Measurements from ENCODE around the gene MIB2. TPM values are rescaled to one million over a fixed set of nuclear protein-coding genes. Genes with fewer than 3 reads are reported as not detected.

Gene MIB2
- total RNA-seq, 1 experiment from 2014 or later, result 38.7 TPM

- H3K27ac ChIP-seq (ENCODE audit: low read depth, low read length, poor library complexity, severe bottlenecking), result no peak overlapping the region
- no peak overlapping the region for H3K4me3 ChIP-seq (ENCODE audit: low read depth, low read length, poor library complexity, severe bottlenecking)
- intact Hi-C loops (cut with micrococcal nuclease; ENCODE audit: unreplicated experiment), result no loop called here
- no peak for DNase-seq (ENCODE audit: low spot score)
- H3K9me3 ChIP-seq (ENCODE audit: low read depth, low read length, poor library complexity, severe bottlenecking), result no peaks in the 10 kb centered on the region
- BruUV-seq (replicated peaks), result no TSS peak
- ChIA-PET POLR2A (ENCODE audit: low non-redundant PET) (no interaction called here), CTCF (no interaction called here)
- no peak for TF ChIP-seq EZH2 (IDR thresholded peaks at IDR 0.05; ENCODE audit: borderline replicate concordance, low read depth, low read length, poor library complexity, severe bottlenecking)
- no peak for TF ChIP-seq CTCF (conservative IDR thresholded peaks at IDR 0.05; ENCODE audit: low read depth, low read length)
- peaks cover 7% of the 10 kb centered on the region for H3K4me1 ChIP-seq (ENCODE audit: insufficient read depth, low read length, poor library complexity, severe bottlenecking)
- no peaks in the 10 kb centered on the region for H3K36me3 ChIP-seq (ENCODE audit: insufficient read depth, low read length, poor library complexity, severe bottlenecking)
- H3K27me3 ChIP-seq (replicated peaks; ENCODE audit: insufficient read depth, low read depth, low read length, poor library complexity), result no peaks in the 10 kb centered on the region
Measured at GRCh38 chr1:1610796-1611195, 4.5 kb upstream of the MIB2 start.

GRCh38 chr1:1612104-1612400 lies 3.2 kb upstream of the MIB2 start:
- intact Hi-C loops (cut with micrococcal nuclease; ENCODE audit: unreplicated experiment), result no loop called here
- no TSS peak for BruUV-seq (replicated peaks)
- Histone ChIP-seq H3K27ac (ENCODE audit: low read depth, low read length, poor library complexity, severe bottlenecking) (no peak overlapping the region), H3K9me3 (ENCODE audit: low read depth, low read length, poor library complexity, severe bottlenecking) (no peaks in the 10 kb centered on the region), H3K27me3 (replicated peaks; ENCODE audit: insufficient read depth, low read depth, low read length, poor library complexity) (no peaks in the 10 kb centered on the region), H3K36me3 (ENCODE audit: insufficient read depth, low read length, poor library complexity, severe bottlenecking) (no peaks in the 10 kb centered on the region), H3K4me3 (ENCODE audit: low read depth, low read length, poor library complexity, severe bottlenecking) (no peak overlapping the region), H3K4me1 (ENCODE audit: insufficient read depth, low read length, poor library complexity, severe bottlenecking) (peaks cover 7% of the 10 kb centered on the region)
- TF ChIP-seq CTCF (conservative IDR thresholded peaks at IDR 0.05; ENCODE audit: low read depth, low read length) (no peak), EZH2 (IDR thresholded peaks at IDR 0.05; ENCODE audit: borderline replicate concordance, low read depth, low read length, poor library complexity, severe bottlenecking) (no peak)
- ChIA-PET CTCF (no interaction called here), POLR2A (ENCODE audit: low non-redundant PET) (no interaction called here)
- DNase-seq (ENCODE audit: low spot score), result no peak

GRCh38 chr1:1613509-1614082 lies 1.7 kb upstream of the MIB2 start:
- Histone ChIP-seq H3K9me3 (ENCODE audit: low read depth, low read length, poor library complexity, severe bottlenecking) (no peaks in the 10 kb centered on the region), H3K27ac (ENCODE audit: low read depth, low read length, poor library complexity, severe bottlenecking) (no peak overlapping the region), H3K4me1 (ENCODE audit: insufficient read depth, low read length, poor library complexity, severe bottlenecking) (peaks cover 7% of the 10 kb centered on the region), H3K27me3 (replicated peaks; ENCODE audit: insufficient read depth, low read depth, low read length, poor library complexity) (no peaks in the 10 kb centered on the region), H3K36me3 (ENCODE audit: insufficient read depth, low read length, poor library complexity, severe bottlenecking) (no peaks in the 10 kb centered on the region), H3K4me3 (ENCODE audit: low read depth, low read length, poor library complexity, severe bottlenecking) (peak overlapping the region; percentile 90)
- intact Hi-C loops (cut with micrococcal nuclease; ENCODE audit: unreplicated experiment), result no loop called here
- no peak for DNase-seq (ENCODE audit: low spot score)
- ChIA-PET POLR2A (ENCODE audit: low non-redundant PET) (no interaction called here), CTCF (no interaction called here)
- no peak for TF ChIP-seq CTCF (conservative IDR thresholded peaks at IDR 0.05; ENCODE audit: low read depth, low read length)
- no TSS peak for BruUV-seq (replicated peaks)
